K562 (cell line): ENCODE results near the gene GINS1. TPM values are rescaled to one million over a fixed set of nuclear protein-coding genes. Genes with fewer than 3 reads are reported as not detected.
A peak's percentile ranks its signal among the peaks of the same experiment; 100 is the strongest.

ENCODE experiments used
- ARHGAP35 ChIP-seq: fragments of 450-650 bp; IDR thresholded peaks from 2 replicates; pipeline ENCODE4 v1.6.1; 2018; ENCODE audit not compliant: partially characterized antibody
- DLX4 ChIP-seq: fragments of 250-450 bp; sonication (Bioruptor Pico); IDR thresholded peaks from 2 replicates; pipeline ENCODE4 v1.6.1; 2021; ENCODE audit warnings: mild to moderate bottlenecking
- EP300 ChIP-seq: IDR thresholded peaks from 2 replicates; pipeline ENCODE4 v1.6.1; 2012; ENCODE audit warnings: low read length, improper control_type of control experiment
- HNRNPH1 ChIP-seq: fragments of 200-400 bp; formaldehyde crosslinking; optimal IDR thresholded peaks from 2 replicates; pipeline ENCODE3; 2017; ENCODE audit warnings: low read depth, mild to moderate bottlenecking, low read length, moderate library complexity
- MAZ ChIP-seq, 2 experiments: fragments of 450-650 bp in 1 of 2; sonication (generic) in 1 of 2; formaldehyde crosslinking; IDR thresholded peaks in 1 of 2; conservative IDR thresholded peaks in 1 of 2; 2 replicates each; pipeline versions ENCODE4 v1.4.0 to v1.5.0; 2020; ENCODE audit warnings: mild to moderate bottlenecking in 1 of 2, missing genetic modification reagents in 1 of 2
- MNT ChIP-seq, 2 experiments: fragments of 450-650 bp; conservative IDR thresholded peaks; 2 replicates each; pipeline ENCODE4 v1.6.1; 2017; ENCODE audit warnings: mild to moderate bottlenecking in 2 of 2, moderate library complexity in 2 of 2
- NELFE ChIP-seq: IDR thresholded peaks from 2 replicates; pipeline ENCODE4 v1.6.1; 2011; ENCODE audit warnings: mild to moderate bottlenecking; ENCODE audit not compliant: insufficient read depth, insufficient read length
- NFIC ChIP-seq: fragments of 450-650 bp; IDR thresholded peaks from 2 replicates; pipeline ENCODE4 v1.6.1; 2017; ENCODE audit warnings: mild to moderate bottlenecking, inconsistent platforms
- PTRF ChIP-seq: fragments of 450-650 bp; IDR thresholded peaks from 2 replicates; pipeline ENCODE4 v1.6.1; 2016; ENCODE audit warnings: mild to moderate bottlenecking, missing genetic modification characterization, missing compliant biosample characterization
- SETDB1 ChIP-seq: IDR thresholded peaks from one replicate; pipeline ENCODE4 v1.6.1; 2012; ENCODE audit warnings: low read length, control low read depth, inconsistent platforms
- TCF7 ChIP-seq: sonication (generic); IDR thresholded peaks from 2 replicates; pipeline ENCODE4 v1.6.1; 2016; ENCODE audit warnings: antibody characterized with exemption, borderline replicate concordance
- ZKSCAN1 ChIP-seq: fragments of 150-350 bp; IDR thresholded peaks from 2 replicates; pipeline ENCODE4 v1.6.1; 2016; ENCODE audit warnings: low read depth, low read length
- ZKSCAN3 ChIP-seq: fragments of 250-450 bp; sonication (Bioruptor Pico); IDR thresholded peaks from 2 replicates; pipeline ENCODE4 v1.4.0; 2020
- ZNF184 ChIP-seq: sonication (generic); formaldehyde crosslinking; IDR thresholded peaks from 2 replicates; pipeline ENCODE4 v1.5.0; 2020; ENCODE audit warnings: missing genetic modification reagents
- ZNF239 ChIP-seq: fragments of 250-450 bp; sonication (Bioruptor Pico); IDR thresholded peaks from 2 replicates; pipeline ENCODE4 v1.4.0; 2020; ENCODE audit warnings: mild to moderate bottlenecking
- ZNF316 ChIP-seq: fragments of 450-650 bp; IDR thresholded peaks from 2 replicates; pipeline ENCODE4 v1.6.1; 2016
- ZNF318 ChIP-seq, 2 experiments: fragments of 450-650 bp; IDR thresholded peaks; 2 replicates each; pipeline ENCODE4 v1.6.1; 2016; ENCODE audit warnings: mild to moderate bottlenecking in 2 of 2, borderline replicate concordance in 1 of 2, low read depth in 1 of 2, moderate library complexity in 1 of 2
- ZNF707 ChIP-seq: fragments of 250-450 bp; sonication (Bioruptor Pico); conservative IDR thresholded peaks from 2 replicates; pipeline ENCODE4 v1.8.0; 2022; ENCODE audit warnings: inconsistent platforms, mild to moderate bottlenecking, moderate library complexity
- polyA plus RNA-seq, 8 experiments: library from polyadenylated mRNA; depleted of rRNA in 4 of 8; stranded (reverse) in 5 of 8; unstranded in 3 of 8; fragments of >200 nt; fragmentation: Nextera tagmentation in 2 of 8; fragmentation: Illumina TruSeq in 1 of 8; extraction: Ambion mirVana in 2 of 8; extraction: Trizol in 1 of 8; gene quantifications; 2 replicates each; pipeline versions ENCODE4 v1.2.1 to v1.2.3, GENCODE V29; 2011 to 2014; ENCODE audit warnings: inconsistent platforms in 1 of 8, missing spikeins in 1 of 8
- total RNA-seq, 7 experiments: library from RNA; depleted of rRNA in 6 of 7; stranded (reverse); fragments of >200 nt in 6 of 7; fragmentation: Illumina TruSeq in 2 of 7; extraction: Trizol in 2 of 7; gene quantifications; 2 replicates each; pipeline versions ENCODE4 v1.2.1 to v1.2.3, GENCODE V29; 2011 to 2021; ENCODE audit warnings: low replicate concordance in 1 of 7

The GINS1 gene
- total and polyA plus RNA-seq, 9 of the 15 experiments (the other 6 are each of a cell fraction or from before 2014, with no cell fraction given): 13.1 to 31.8 (median 24.1) TPM

GRCh38 chr20:25390538-25391528, 16.6 kb upstream of the GINS1 start, which contains the start of gene ABHD12 (continued):
- TF ChIP-seq PTRF (tag) (no peak), MAZ (CRISPR knock-in tag; conservative IDR thresholded peaks at IDR 0.05 in 1 of 2, IDR thresholded peaks at IDR 0.05 in 1 of 2) (0 out of 4 replicates have a peak, but pooled peaks of 1 of the 2 experiments have one; percentile 10), ZNF184 (CRISPR knock-in tag) (no peak), NFIC (no peak), ZNF707 (CRISPR knock-in tag) (no peak), EP300 (no peak), ZKSCAN1 (no peak), ZNF318 (IDR thresholded peaks at IDR 0.05; ENCODE audit: borderline replicate concordance in 1 of 2, low read depth in 1 of 2) (no peak), ZNF239 (CRISPR knock-in tag) (no peak), TCF7 (no peak), NELFE (no peak), SETDB1 (no peak), ARHGAP35 (no peak), ZNF316 (no peak), DLX4 (no peak), HNRNPH1 (no peak), MNT (conservative IDR thresholded peaks at IDR 0.05) (peak; percentile 31 to 56; a peak in 2 of 4 replicates), ZKSCAN3 (no peak)
